ENCODE results near the gene HOXD11. TPM values are rescaled to one million over a fixed set of nuclear protein-coding genes. Genes with fewer than 3 reads are reported as not detected.

Gene HOXD11
- total RNA-seq, 2 experiments from 2014 or later, result not detected

DNA sequence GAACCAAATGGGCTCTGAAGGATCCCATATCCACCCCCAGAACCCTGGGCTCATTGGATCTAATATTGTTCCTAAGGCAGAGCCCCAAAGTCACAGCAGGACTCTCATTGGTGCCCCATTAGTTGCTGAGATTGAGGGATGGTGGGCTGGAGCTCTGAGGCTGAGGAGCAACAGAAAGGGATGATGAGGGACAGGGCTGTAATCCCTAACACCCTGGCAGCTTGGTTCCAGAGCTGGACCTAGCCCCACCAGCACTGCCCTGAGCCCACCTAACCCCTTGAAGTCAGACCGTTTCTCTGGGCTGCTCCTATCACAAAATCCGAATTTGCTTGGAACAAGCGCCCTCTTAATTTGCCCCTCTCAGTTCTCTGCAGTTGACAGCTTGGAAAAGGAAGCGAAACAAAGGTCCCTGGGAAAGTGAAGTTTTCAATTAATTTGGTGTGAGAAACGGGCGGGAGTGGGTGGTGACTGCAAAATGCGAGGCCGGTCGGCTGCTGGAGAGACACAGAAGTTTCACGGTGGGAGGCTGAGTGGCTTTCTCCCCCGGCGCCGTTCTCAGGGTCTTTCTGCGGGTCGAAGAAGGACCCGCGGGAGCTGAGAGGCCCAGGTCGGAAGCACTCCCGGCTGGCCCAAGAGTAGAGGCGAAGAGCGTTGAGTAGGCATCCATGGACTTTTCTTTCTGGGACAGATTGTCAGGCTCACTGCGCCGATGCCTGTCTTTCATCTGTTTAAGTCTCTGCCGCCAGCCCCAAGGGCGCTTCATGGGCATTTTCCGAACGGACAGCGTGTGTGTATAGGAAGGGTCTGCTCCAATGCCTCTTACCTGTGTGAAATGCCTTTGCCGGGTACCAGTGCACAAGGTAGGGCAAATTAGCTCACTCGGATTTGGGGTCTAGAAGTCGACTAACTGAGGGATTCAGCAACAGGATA is 15.5 kb upstream of the HOXD11 start:
- POLR2A ChIA-PET, result no interaction called here
- CTCF ChIA-PET, result no interaction called here

DNA sequence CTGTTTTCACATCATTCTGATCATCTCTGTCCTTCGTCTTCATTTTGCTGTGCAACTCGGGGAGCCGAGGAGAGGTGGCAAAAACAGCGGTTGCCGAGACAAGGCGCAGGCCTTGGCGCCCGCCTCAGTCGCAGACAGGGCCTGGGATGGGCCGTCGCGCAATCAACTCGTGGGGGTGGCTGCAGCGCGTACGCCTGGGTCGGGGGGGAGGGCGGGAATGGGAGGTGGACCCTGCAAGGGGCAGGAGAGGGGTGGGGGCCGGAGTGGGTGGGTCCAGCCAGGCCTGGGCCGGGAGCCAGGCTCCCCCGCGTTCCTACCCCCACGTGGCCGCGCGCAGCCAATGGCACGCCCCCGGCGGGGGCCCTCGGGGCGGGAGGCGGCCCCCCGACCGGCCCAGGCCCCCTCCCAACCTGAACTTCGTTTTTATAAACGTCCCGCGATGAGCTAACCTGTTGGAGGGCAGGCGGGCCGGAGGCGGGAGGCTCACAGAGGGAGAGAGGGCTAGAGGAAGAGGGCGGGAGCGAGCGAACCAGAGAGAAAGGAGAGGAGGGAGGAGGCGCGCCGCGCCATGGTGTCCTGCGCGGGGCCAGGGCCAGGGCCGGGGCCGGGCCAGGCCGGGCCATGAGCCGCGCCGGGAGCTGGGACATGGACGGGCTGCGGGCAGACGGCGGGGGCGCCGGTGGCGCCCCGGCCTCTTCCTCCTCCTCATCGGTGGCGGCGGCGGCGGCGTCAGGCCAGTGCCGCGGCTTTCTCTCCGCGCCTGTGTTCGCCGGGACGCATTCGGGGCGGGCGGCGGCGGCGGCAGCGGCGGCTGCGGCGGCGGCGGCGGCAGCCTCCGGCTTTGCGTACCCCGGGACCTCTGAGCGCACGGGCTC is 14.6 kb upstream of the HOXD11 start, which contains the start of gene HOXD13:
HOXD13 (plus strand) TSS at position 452 of the 875 bp plus-strand sequence; CDS start at position 622, 170 bp downstream.
- ChIA-PET CTCF (no interaction called here), POLR2A (no interaction called here)

DNA sequence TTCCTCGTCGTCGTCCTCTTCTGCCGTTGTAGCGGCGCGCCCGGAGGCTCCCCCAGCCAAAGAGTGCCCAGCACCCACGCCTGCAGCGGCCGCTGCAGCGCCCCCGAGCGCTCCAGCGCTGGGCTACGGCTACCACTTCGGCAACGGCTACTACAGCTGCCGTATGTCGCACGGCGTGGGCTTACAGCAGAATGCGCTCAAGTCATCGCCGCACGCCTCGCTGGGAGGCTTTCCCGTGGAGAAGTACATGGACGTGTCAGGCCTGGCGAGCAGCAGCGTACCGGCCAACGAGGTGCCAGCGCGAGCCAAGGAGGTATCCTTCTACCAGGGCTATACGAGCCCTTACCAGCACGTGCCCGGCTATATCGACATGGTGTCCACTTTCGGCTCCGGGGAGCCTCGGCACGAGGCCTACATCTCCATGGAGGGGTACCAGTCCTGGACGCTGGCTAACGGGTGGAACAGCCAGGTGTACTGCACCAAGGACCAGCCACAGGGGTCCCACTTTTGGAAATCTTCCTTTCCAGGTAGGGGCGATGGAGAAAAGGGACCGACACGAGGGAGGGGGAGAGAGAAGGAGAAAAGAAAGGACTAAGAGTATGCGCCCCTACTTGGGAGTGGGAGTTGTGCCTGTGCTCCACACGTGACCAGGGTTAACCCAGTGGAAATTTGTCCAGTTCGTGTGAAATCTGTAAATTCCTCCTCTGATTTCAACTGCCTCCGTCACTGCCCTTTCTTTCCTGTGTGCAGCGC is 13.8 kb upstream of the HOXD11 start:
- POLR2A ChIA-PET, result no interaction called here

DNA sequence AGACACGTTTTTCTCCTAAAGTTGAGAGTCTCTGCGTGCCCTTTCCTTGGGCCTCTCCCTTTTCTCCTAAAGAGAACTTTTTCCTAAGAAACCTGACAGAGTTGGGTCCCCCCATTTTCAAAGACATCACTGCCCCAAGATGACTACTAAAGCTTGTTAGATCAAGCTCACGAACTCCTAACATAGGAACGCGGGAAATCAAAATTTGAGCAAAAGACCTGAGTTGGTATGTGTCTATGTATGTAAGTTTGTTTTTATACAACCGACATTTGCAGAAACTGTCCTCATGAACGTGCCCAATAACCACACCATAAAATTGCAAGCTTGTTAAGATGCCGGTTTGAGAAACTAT is 13.2 kb upstream of the HOXD11 start:
- CTCF ChIA-PET, result interaction anchor here (1.2 kb wide), 1 partner anchor 403 kb away, joined by 4 read pairs; no protein-coding TSS in a partner anchor
- POLR2A ChIA-PET, result no interaction called here

More for the DNA sequence above, 13.8 kb upstream of the HOXD11 start:
- CTCF ChIA-PET, result interaction anchor here (1.2 kb wide), 1 partner anchor 402 kb away, joined by 4 read pairs; no protein-coding TSS in a partner anchor

DNA sequence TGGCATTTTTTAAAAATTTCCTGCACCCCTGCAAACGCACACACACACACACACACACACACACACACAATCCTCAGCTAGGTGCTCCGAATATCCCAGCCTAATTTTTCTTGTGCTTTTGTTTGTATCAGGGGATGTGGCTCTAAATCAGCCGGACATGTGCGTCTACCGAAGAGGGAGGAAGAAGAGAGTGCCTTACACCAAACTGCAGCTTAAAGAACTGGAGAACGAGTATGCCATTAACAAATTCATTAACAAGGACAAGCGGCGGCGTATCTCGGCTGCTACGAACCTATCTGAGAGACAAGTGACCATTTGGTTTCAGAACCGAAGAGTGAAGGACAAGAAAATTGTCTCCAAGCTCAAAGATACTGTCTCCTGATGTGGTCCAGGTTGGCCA is 12.7 kb upstream of the HOXD11 start:
- POLR2A ChIA-PET, result no interaction called here
- CTCF ChIA-PET, result interaction anchor here (0.6 to 1.2 kb wide), 2 partner anchors 57 to 403 kb away, joined by 3 to 4 read pairs; no protein-coding TSS in a partner anchor

DNA sequence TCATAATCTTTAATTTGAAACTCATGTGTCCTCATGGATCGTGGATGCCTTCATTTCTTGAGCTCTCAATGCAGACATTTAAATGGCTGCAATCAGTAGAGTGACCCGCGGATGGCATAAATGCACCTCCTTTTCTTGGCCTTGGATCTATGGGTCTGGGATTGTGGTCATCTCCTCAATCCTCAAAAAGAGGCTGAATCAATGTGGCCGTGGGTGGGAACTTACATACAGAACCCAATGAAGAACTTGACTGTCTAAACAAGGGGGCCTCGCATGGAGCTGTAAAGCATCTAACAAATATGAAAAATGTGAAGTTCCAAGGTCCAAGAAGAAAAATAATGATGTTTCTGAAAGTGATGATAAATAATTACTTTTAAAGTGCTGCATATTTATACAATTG is 11.7 kb upstream of the HOXD11 start:
- POLR2A ChIA-PET, result no interaction called here
- CTCF ChIA-PET, result no interaction called here

DNA sequence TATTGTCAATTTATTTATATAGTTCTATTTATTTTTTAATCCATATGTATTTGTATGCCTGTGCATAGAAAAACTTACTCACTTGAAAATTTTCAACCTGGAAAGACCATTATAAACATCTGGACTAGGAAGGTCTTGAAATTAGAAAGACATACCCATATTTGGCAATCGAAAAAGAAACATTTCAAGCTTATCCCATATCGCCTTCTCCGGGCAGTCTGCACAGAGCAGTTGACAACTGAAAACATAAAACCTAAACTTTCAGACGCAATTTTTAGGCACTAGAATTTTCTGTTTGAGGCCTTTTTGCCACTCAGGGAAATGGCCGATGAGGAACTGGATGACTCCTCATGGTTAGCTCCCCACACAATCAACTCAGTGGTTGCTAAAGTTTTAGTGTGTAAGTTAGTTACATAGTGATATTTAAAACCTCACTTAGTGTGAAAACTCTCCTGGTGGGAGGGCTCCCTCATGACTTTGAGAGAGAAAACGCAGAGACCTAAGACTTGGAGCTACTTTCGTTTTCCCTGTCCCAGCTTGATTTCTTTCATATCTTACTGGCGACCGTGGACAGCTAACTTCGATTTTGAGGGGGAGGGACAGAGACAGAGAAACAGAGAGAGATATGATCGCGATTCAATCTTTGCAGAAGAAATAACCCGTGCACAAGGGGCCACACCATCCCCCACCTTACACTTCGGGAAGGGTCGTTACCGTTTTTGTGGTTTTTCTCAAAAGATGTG is 10.7 kb upstream of the HOXD11 start:
- CTCF ChIA-PET, result interaction anchor here (0.5 to 2.1 kb wide), 4 partner anchors 8 to 784 kb away, joined by 3 to 14 read pairs (median 6); partner anchors contain the start of gene HOXD11
- POLR2A ChIA-PET, result no interaction called here

DNA sequence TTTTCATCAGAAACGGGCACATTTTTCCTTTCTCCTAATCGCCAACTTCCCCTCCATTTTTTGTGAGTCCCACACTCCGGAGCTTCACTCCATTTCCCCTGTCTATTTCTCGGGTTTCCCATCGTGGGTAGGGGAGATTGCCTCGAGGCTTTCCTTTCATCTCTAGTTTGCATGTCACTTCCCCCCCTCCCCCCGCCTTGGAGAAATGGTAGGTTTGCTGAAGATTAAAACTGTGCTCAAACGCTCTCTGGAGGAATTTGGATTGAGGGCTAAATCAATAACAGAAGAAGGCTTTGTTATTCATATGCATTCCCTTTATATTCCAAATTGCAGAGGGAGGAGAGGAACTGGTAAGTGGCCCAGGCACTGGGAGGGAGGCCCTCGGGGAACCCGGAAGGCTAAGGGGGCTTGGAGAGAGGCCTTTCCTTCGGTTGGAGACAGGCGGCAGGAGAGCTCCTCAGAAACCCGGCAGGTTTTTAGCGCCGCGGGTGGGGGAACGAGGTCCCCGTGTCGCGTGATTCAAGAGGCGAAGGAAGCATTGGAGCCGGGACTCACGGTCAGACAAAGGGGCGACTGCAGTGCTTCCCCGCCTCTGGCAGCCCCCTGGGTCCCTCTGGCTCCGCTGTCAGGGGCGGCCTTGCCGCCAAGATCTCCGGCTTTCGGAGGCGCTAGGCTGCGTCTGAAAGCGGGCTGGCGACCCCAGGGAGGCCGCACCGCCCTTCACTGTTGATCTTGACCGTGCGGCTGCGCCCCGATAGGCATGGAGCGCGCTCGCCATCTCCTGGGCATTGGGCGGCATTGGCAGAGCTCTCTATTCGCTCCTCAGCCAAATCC is 9.9 kb upstream of the HOXD11 start:
- POLR2A ChIA-PET, result no interaction called here
- CTCF ChIA-PET, result interaction anchor here (0.5 to 2.1 kb wide), 9 partner anchors 8 to 1813 kb away, joined by 3 to 14 read pairs (median 5); partner anchors contain the start of gene HOXD11

DNA sequence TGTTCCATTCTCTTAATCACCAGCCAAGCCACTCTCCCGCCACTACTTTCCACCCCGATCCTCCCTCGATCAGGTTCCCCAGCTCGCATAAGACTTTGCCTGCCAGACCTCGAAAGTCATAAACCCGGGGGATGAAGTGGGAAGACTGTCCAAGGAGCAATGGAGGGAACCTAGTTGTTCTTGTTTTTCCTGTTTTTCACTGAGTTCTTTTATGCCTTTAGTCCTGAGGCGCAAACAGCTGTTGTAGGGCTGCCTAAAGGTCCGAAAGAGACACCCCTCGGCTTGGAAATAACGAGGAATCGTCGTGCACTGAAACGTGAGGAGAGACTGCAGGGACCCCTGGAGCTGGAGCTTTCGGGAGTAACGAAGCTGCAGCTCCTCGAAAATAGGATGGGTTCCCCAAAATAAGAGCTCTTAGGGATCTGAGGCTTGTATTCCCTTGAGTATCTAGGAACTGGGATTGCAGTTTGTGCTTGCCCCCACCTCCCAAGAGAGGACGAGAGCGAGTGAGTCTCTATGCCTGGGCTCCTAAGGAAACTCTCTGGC is 9.2 kb upstream of the HOXD11 start:
- ChIA-PET POLR2A (no interaction called here), CTCF (interaction anchor here (0.5 to 2.1 kb wide), 9 partner anchors 9 to 1813 kb away, joined by 3 to 14 read pairs (median 5); partner anchors contain the start of gene HOXD11)

DNA sequence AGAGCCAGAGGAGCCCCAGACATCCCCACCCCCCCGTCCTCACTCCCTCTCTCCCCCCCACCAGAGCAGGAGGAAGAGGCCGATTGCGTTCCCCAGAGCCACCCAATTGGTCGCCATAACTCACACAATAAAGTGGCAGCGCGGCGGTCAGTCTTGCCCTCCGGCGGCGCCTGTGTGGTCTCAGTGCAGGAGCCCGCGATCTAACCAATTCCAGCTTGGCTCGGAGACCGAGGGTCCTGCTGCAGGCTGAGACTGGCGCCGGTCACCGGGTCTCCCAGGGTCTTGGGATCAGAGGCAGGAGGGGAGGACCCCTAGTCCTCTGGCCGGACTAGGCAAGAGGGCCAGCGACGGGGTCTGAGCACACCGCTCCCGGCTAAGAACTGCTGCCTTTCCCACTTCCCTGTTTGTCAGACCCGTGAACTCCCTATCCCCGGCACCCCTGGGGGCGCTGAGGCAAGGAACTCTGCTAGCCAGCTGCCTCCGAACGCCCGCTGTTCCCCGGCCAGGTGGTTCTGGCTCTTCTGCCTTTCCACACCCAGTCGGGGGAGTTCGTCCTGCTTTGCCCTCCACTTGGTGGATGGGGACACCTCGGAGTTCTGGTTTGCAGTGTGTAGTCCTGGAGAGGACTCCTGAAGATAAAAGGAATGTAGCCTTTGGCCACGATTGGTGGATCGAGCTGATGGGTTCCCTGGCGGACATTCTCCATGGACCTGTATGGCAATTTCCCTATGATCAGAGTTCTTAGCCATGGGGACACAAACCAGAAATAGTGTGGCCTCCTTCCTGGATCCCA is 8.5 kb upstream of the HOXD11 start:
- POLR2A ChIA-PET, result no interaction called here
- CTCF ChIA-PET, result interaction anchor here (0.7 to 2.1 kb wide), 6 partner anchors 8 to 411 kb away, joined by 3 to 14 read pairs (median 6); partner anchors contain the start of gene HOXD11

DNA sequence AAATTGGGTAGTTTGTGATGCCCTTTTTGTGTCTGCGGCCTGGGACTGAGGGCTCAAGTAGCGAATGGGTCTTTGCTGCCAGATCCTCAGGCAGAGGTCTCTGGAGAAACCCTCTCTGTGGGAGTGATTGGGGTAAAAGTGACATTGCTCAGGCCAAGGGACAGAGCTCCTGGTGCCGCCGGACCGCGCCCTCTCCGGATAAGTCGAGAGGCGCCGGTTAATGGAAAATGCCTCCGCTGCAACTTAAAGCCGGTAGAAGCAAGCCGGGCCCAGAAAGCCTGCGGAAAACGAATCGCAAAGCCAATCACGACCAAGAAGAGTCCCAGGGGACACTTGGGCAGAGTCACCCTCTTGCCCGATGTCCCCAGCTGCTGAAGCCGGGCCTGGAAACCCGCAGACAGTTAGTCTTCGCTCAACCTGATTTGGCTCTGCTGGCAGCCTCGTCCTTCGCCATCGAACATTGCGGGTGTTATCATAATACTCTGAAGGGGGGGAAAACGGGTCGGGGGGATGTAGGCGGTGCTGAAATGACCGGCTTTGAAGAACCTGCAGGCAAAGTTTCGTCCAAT is 7.8 kb upstream of the HOXD11 start:
- CTCF ChIA-PET, result no interaction called here
- POLR2A ChIA-PET, result no interaction called here

DNA sequence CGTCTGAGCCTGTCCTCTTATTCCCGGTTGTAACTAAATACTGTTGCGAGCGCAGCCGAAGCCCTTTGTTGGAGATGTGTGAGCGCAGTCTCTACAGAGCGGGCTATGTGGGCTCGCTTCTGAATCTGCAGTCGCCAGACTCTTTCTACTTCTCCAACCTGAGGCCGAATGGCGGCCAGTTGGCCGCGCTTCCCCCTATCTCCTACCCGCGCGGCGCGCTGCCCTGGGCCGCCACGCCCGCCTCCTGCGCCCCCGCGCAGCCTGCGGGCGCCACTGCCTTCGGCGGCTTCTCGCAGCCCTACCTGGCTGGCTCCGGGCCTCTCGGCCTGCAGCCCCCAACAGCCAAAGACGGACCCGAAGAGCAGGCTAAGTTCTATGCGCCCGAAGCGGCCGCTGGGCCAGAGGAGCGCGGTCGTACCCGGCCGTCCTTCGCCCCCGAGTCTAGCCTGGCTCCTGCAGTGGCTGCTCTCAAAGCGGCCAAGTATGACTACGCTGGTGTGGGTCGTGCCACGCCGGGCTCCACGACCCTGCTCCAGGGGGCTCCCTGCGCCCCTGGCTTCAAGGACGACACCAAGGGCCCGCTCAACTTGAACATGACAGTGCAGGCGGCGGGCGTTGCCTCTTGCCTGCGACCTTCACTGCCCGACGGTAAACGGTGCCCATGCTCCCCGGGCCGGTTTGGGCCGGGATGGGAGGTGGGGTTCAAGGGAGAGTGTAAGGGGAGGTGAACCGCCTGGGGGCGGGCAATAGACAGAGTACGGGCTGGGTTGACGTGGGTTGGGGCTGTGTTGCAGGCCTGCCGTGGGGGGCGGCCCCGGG is 7.1 kb upstream of the HOXD11 start, which contains the start of gene HOXD12:
HOXD12 (plus strand) TSS at position 68 of the 819 bp plus-strand sequence; CDS start at position 75, 7 bp downstream.
- ChIA-PET CTCF (no interaction called here), POLR2A (no interaction called here)

DNA sequence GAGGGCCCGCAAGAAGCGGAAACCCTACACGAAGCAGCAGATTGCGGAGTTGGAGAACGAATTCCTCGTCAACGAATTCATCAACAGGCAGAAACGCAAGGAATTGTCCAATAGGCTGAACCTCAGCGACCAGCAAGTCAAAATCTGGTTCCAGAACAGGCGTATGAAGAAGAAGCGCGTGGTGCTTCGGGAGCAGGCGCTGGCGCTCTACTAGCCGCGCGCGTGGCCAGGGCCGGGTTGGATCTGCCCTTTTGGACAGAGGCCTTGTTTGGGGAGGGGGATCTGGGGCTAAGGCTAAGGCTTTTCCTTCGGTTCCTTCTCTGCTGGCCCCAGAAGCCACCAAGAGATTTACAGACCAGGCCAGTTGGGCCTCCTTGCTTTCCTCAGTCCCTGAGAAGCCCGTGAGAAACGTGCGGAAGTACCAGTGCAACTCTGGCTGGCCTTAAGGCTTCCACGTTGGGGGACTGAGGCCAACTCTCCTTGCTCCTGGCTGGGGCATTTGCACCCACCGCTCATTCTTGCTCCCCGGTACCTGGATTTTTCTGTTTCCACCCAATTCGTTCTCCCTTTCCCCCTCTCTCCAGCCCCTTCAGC is 6.4 kb upstream of the HOXD11 start:
- ChIA-PET CTCF (no interaction called here), POLR2A (no interaction called here)

DNA sequence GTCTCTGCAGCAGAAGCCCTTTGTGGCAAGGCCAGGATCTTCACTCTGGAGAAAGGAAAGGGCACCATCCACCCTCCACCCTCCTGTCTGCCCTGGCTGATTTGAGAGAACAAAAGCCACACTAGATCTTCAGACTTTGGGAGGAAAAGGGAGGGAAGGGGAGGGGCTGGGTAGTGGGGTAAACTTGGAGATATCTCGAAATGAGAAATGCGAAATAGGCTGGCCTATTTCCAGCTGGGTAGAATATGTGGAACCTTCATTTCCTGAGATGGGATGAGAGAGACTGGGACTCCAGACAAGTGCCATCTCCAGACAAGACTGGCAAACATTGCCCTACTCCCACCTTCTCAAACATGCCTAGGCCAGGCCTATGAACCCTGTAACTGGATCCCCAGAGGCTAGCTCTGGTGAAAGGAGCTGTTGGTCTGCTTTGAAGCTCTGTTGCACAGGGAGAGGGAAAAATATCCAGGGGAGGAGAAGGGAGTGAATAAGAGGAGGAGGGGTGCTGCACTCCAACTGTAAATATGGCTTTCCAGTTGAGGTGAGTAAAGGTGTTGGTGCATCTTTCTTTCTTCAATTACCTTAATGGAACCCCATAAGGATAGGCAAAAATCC is 5.8 kb upstream of the HOXD11 start:
- CTCF ChIA-PET, result no interaction called here
- POLR2A ChIA-PET, result no interaction called here

DNA sequence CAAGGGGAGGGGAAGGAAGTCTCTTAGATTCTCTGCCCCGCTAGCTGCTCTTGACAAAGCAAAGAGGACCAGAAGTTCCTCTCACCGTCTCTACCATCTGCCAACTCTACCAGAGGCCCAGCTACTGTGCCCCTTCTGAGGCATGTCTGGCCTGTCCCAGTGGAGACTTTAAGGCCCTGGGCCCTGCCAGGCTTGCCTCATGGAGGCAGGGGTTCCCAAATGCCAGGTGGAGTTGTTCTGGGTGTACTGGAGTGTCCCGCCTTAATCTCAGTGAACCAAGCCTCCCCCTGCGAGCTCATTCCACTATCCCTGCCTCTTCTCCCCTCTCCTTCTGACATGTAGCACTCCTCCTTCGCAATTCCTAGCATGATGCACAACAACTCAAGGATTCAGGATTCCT is 5.2 kb upstream of the HOXD11 start:
- ChIA-PET CTCF (no interaction called here), POLR2A (no interaction called here)

All from activated CD8-positive, alpha-beta memory T cell treated with anti-CD3 and anti-CD28 coated beads for 36 hours (primary cell).